ENCODE data around the gene ZBTB7C. TPM values are rescaled to one million over a fixed set of nuclear protein-coding genes. Genes with fewer than 3 reads are reported as not detected.

ZBTB7C gene
- total RNA-seq, 1 donor from 2014 or later: 1.0 TPM

GRCh38 chr18:48051945-48052840 is 357.0 kb downstream of the ZBTB7C start:
- no peak overlapping the region for H3K4me3 Mint-ChIP-seq
- no peaks in the 10 kb centered on the region for H3K36me3 Mint-ChIP-seq (ENCODE audit: low read depth)
- no peaks in the 10 kb centered on the region for H3K9me3 Mint-ChIP-seq
- H3K4me1 Mint-ChIP-seq (ENCODE audit: low read depth): no peaks in the 10 kb centered on the region
- no peak overlapping the region for H3K27ac Mint-ChIP-seq
- H3K27me3 Mint-ChIP-seq (ENCODE audit: insufficient read depth): peaks cover 25% of the 10 kb centered on the region
- no peak for DNase-seq (ENCODE audit: low spot score)
- intact Hi-C loops (cut with micrococcal nuclease): no loop called here

GRCh38 chr18:48050176-48050575 is 359.0 kb downstream of the ZBTB7C start:
- no peak for DNase-seq (ENCODE audit: low spot score)
- H3K9me3 Mint-ChIP-seq: peaks cover 3% of the 10 kb centered on the region

GRCh38 chr18:48049757-48050156 is 359.4 kb downstream of the ZBTB7C start:
- Mint-ChIP-seq H3K4me3 (no peak overlapping the region), H3K27ac (no peak overlapping the region), H3K9me3 (peaks cover 3% of the 10 kb centered on the region), H3K4me1 (ENCODE audit: low read depth) (no peaks in the 10 kb centered on the region), H3K27me3 (ENCODE audit: insufficient read depth) (peaks cover 9% of the 10 kb centered on the region), H3K36me3 (ENCODE audit: low read depth) (no peaks in the 10 kb centered on the region)
- intact Hi-C loops (cut with micrococcal nuclease): no loop called here
- no peak for DNase-seq (ENCODE audit: low spot score)

More at GRCh38 chr18:48050176-48050575, 359.0 kb downstream of the ZBTB7C start:
- H3K27ac Mint-ChIP-seq: no peak overlapping the region
- no peaks in the 10 kb centered on the region for H3K36me3 Mint-ChIP-seq (ENCODE audit: low read depth)
- H3K4me1 Mint-ChIP-seq (ENCODE audit: low read depth): no peaks in the 10 kb centered on the region
- intact Hi-C loops (cut with micrococcal nuclease): no loop called here
- no peak overlapping the region for H3K4me3 Mint-ChIP-seq
- peaks cover 11% of the 10 kb centered on the region for H3K27me3 Mint-ChIP-seq (ENCODE audit: insufficient read depth)

- Mint-ChIP-seq H3K4me3 (no peak overlapping the region), H3K27me3 (ENCODE audit: insufficient read depth) (peaks cover 4% of the 10 kb centered on the region), H3K27ac (no peak overlapping the region), H3K4me1 (ENCODE audit: low read depth) (no peaks in the 10 kb centered on the region), H3K9me3 (peaks cover 3% of the 10 kb centered on the region), H3K36me3 (ENCODE audit: low read depth) (no peaks in the 10 kb centered on the region)
- no peak for DNase-seq (ENCODE audit: low spot score)
- intact Hi-C loops (cut with micrococcal nuclease): no loop called here
These were observed 360.9 kb downstream of the ZBTB7C start for GRCh38 chr18:48048251-48048650.

- peaks cover 4% of the 10 kb centered on the region for H3K27me3 Mint-ChIP-seq (ENCODE audit: insufficient read depth)
- H3K9me3 Mint-ChIP-seq: peaks cover 3% of the 10 kb centered on the region
- no peak for DNase-seq (ENCODE audit: low spot score)
- intact Hi-C loops (cut with micrococcal nuclease): no loop called here
- H3K4me3 Mint-ChIP-seq: no peak overlapping the region
- no peak overlapping the region for H3K27ac Mint-ChIP-seq
- no peaks in the 10 kb centered on the region for H3K4me1 Mint-ChIP-seq (ENCODE audit: low read depth)
- H3K36me3 Mint-ChIP-seq (ENCODE audit: low read depth): no peaks in the 10 kb centered on the region
These were observed 362.3 kb downstream of the ZBTB7C start for GRCh38 chr18:48046843-48047242.

GRCh38 chr18:48045744-48046143 is 363.4 kb downstream of the ZBTB7C start:
- Mint-ChIP-seq H3K9me3 (peaks cover 3% of the 10 kb centered on the region), H3K27ac (no peak overlapping the region), H3K4me3 (no peak overlapping the region), H3K4me1 (ENCODE audit: low read depth) (no peaks in the 10 kb centered on the region), H3K27me3 (ENCODE audit: insufficient read depth) (peaks cover 4% of the 10 kb centered on the region), H3K36me3 (ENCODE audit: low read depth) (no peaks in the 10 kb centered on the region)
- intact Hi-C loops (cut with micrococcal nuclease): no loop called here
- DNase-seq (ENCODE audit: low spot score): no peak

- intact Hi-C loops (cut with micrococcal nuclease): no loop called here
- Mint-ChIP-seq H3K27me3 (ENCODE audit: insufficient read depth) (peaks cover 4% of the 10 kb centered on the region), H3K27ac (no peak overlapping the region)
These were observed 364.2 kb downstream of the ZBTB7C start for GRCh38 chr18:48044944-48045343.

GRCh38 chr18:48043166-48043565 is 366.0 kb downstream of the ZBTB7C start:
- peaks cover 4% of the 10 kb centered on the region for H3K27me3 Mint-ChIP-seq (ENCODE audit: insufficient read depth)
- no peak for DNase-seq (ENCODE audit: low spot score)
- H3K9me3 Mint-ChIP-seq: peaks cover 3% of the 10 kb centered on the region
- intact Hi-C loops (cut with micrococcal nuclease): no loop called here
- no peaks in the 10 kb centered on the region for H3K4me1 Mint-ChIP-seq (ENCODE audit: low read depth)
- no peaks in the 10 kb centered on the region for H3K36me3 Mint-ChIP-seq (ENCODE audit: low read depth)
- H3K4me3 Mint-ChIP-seq: no peak overlapping the region
- no peak overlapping the region for H3K27ac Mint-ChIP-seq

More at GRCh38 chr18:48044944-48045343, 364.2 kb downstream of the ZBTB7C start:
- H3K36me3 Mint-ChIP-seq (ENCODE audit: low read depth): no peaks in the 10 kb centered on the region
- no peak overlapping the region for H3K4me3 Mint-ChIP-seq
- peaks cover 3% of the 10 kb centered on the region for H3K9me3 Mint-ChIP-seq
- no peaks in the 10 kb centered on the region for H3K4me1 Mint-ChIP-seq (ENCODE audit: low read depth)
- no peak for DNase-seq (ENCODE audit: low spot score)

- H3K9me3 Mint-ChIP-seq: peaks cover 3% of the 10 kb centered on the region
- H3K36me3 Mint-ChIP-seq (ENCODE audit: low read depth): no peaks in the 10 kb centered on the region
- H3K27ac Mint-ChIP-seq: no peak overlapping the region
- intact Hi-C loops (cut with micrococcal nuclease): no loop called here
- no peak for DNase-seq (ENCODE audit: low spot score)
- H3K4me3 Mint-ChIP-seq: no peak overlapping the region
- peaks cover 4% of the 10 kb centered on the region for H3K27me3 Mint-ChIP-seq (ENCODE audit: insufficient read depth)
- H3K4me1 Mint-ChIP-seq (ENCODE audit: low read depth): no peaks in the 10 kb centered on the region
These were observed 366.8 kb downstream of the ZBTB7C start for GRCh38 chr18:48042431-48042830.

GRCh38 chr18:48040457-48041110 is 368.6 kb downstream of the ZBTB7C start:
- intact Hi-C loops (cut with micrococcal nuclease): no loop called here
- Mint-ChIP-seq H3K4me1 (ENCODE audit: low read depth) (no peaks in the 10 kb centered on the region), H3K27ac (no peak overlapping the region), H3K27me3 (ENCODE audit: insufficient read depth) (peaks cover 4% of the 10 kb centered on the region), H3K9me3 (peaks cover 1% of the 10 kb centered on the region), H3K36me3 (ENCODE audit: low read depth) (no peaks in the 10 kb centered on the region), H3K4me3 (no peak overlapping the region)
- DNase-seq (ENCODE audit: low spot score): no peak

GRCh38 chr18:48039769-48040215 is 369.4 kb downstream of the ZBTB7C start:
- Mint-ChIP-seq H3K4me3 (no peak overlapping the region), H3K27me3 (ENCODE audit: insufficient read depth) (peaks cover 4% of the 10 kb centered on the region), H3K4me1 (ENCODE audit: low read depth) (no peaks in the 10 kb centered on the region), H3K27ac (no peak overlapping the region), H3K36me3 (ENCODE audit: low read depth) (no peaks in the 10 kb centered on the region), H3K9me3 (no peaks in the 10 kb centered on the region)
- no peak for DNase-seq (ENCODE audit: low spot score)
- intact Hi-C loops (cut with micrococcal nuclease): loop anchor here (10.0 kb wide), 1 partner anchor 285 kb away; no protein-coding TSS in a partner anchor

GRCh38 chr18:48038636-48039035 is 370.5 kb downstream of the ZBTB7C start:
- H3K27ac Mint-ChIP-seq: no peak overlapping the region

More at GRCh38 chr18:48038636-48039035, 370.5 kb downstream of the ZBTB7C start:
- peaks cover 3% of the 10 kb centered on the region for H3K27me3 Mint-ChIP-seq (ENCODE audit: insufficient read depth)
- DNase-seq (ENCODE audit: low spot score): no peak
- no peaks in the 10 kb centered on the region for H3K9me3 Mint-ChIP-seq
- no peaks in the 10 kb centered on the region for H3K36me3 Mint-ChIP-seq (ENCODE audit: low read depth)
- H3K4me1 Mint-ChIP-seq (ENCODE audit: low read depth): no peaks in the 10 kb centered on the region
- intact Hi-C loops (cut with micrococcal nuclease): loop anchor here (10.0 kb wide), 1 partner anchor 286 kb away; no protein-coding TSS in a partner anchor
- no peak overlapping the region for H3K4me3 Mint-ChIP-seq
